Measurements from ENCODE around the gene PSD4. TPM values are rescaled to one million over a fixed set of nuclear protein-coding genes. Genes with fewer than 3 reads are reported as not detected.

The PSD4 gene
- total RNA-seq, 1 experiment from 2014 or later = 1.0 TPM

GRCh38 chr2:113228351-113228750, 54.6 kb downstream of the PSD4 start:
- Histone ChIP-seq H4K91ac (ENCODE audit: insufficient read length, low read depth, low read length) (no peak overlapping the region), H3K9ac (ENCODE audit: extremely low read depth, insufficient read length, low read length) (no peak overlapping the region), H2BK15ac (ENCODE audit: low read depth, low read length) (no peak overlapping the region), H2BK20ac (ENCODE audit: low read depth, low read length, poor library complexity, severe bottlenecking) (no peak overlapping the region), H2BK5ac (ENCODE audit: insufficient read length, low read length) (no peak overlapping the region), H2BK12ac (ENCODE audit: insufficient read length, low read depth, low read length) (no peak overlapping the region), H3K56ac (ENCODE audit: insufficient read length, low read depth, low read length) (no peak overlapping the region), H3K27ac (ENCODE audit: insufficient read length, low read depth, low read length) (no peak overlapping the region), H3K23ac (ENCODE audit: insufficient read length, low read depth, low read length) (no peak overlapping the region), H3K14ac (ENCODE audit: insufficient read depth, low read length) (no peak overlapping the region), H3T11ph (ENCODE audit: low read length) (no peak overlapping the region), H2AFZ (ENCODE audit: low read length) (no peak overlapping the region), H2AK5ac (ENCODE audit: insufficient read length, low read length) (no peak overlapping the region), H3K79me2 (ENCODE audit: insufficient read depth, low read length) (no peaks in the 10 kb centered on the region), H4K20me1 (ENCODE audit: control insufficient read depth, insufficient read depth, insufficient read length) (no peaks in the 10 kb centered on the region), H3K23me2 (ENCODE audit: insufficient read length, low read depth, low read length, poor library complexity, severe bottlenecking) (no peaks in the 10 kb centered on the region), H4K8ac (replicated peaks; ENCODE audit: insufficient read length, low read depth, low read length) (no peak overlapping the region), H3K4me1 (ENCODE audit: insufficient read depth, low read length) (no peaks in the 10 kb centered on the region), H3K27me3 (ENCODE audit: insufficient read depth, low read length) (no peaks in the 10 kb centered on the region), H4K5ac (ENCODE audit: insufficient read length, low read depth, low read length) (no peak overlapping the region), H3K4me2 (ENCODE audit: insufficient read depth, insufficient read length, low read length) (no peak overlapping the region), H3K79me1 (ENCODE audit: insufficient read depth, low read depth, low read length, poor library complexity, severe bottlenecking) (no peaks in the 10 kb centered on the region), H3K9me3 (ENCODE audit: control insufficient read depth, low read depth, low read length) (no peaks in the 10 kb centered on the region), H2BK120ac (ENCODE audit: low read depth, low read length, poor library complexity, severe bottlenecking) (no peak overlapping the region), H3K4ac (ENCODE audit: low read depth, low read length) (no peak overlapping the region), H3K18ac (ENCODE audit: insufficient read length, low read depth, low read length) (no peak overlapping the region)
- Mint-ChIP-seq H3K36me3 (ENCODE audit: insufficient read depth in 1 of 3, low read depth in 3 of 3) (no peaks in the 10 kb centered on the region), H3K9me3 (no peaks in the 10 kb centered on the region), H3K27me3 (ENCODE audit: low read depth) (peaks cover 10% of the 10 kb centered on the region), H3K4me1 (peaks cover 5 to 6% of the 10 kb centered on the region in 2 experiments), H3K4me3 (no peak overlapping the region), H3K27ac (peak overlapping the region in 2 of 3 experiments; percentile 55 to 59; a peak in 2 of 7 replicates)
- no peak for TF ChIP-seq CTCF (conservative IDR thresholded peaks at IDR 0.05)
- WGBS (ENCODE audit: extremely low coverage, insufficient read length, low lambda C conversion rate) = no CpG with 5 or more reads among the region's 1 CpG
- no peak for DNase-seq
